B cell (primary cell): ENCODE measurements around the gene SH3GL1. TPM values are rescaled to one million over a fixed set of nuclear protein-coding genes. Genes with fewer than 3 reads are reported as not detected.
A peak's percentile ranks its signal among the peaks of the same experiment; 100 is the strongest.

Experiments used
- ATAC-seq: fragments of 200-7000 bp; cut with Tn5 transposase; one replicate; pipeline ENCODE4 v1.10.0; 2021; ENCODE audit warnings: low read depth, mild to moderate bottlenecking, moderate number of reproducible peaks, moderate library complexity
- CTCF ChIA-PET: fragments of 350-600 bp; sonication (Branson Sonifier 250); formaldehyde crosslinking; loops from one replicate; lab custom pipeline; 2021; ENCODE audit warnings: antibody characterized with exemption, inconsistent platforms; lab: Charles Lee
- POLR2A ChIA-PET: fragments of 350-600 bp; sonication (Branson Sonifier 250); formaldehyde crosslinking; loops from one replicate; lab custom pipeline; 2021; ENCODE audit warnings: antibody characterized with exemption; lab: Charles Lee
- DNase-seq: peaks from one replicate; pipeline ENCODE4 v3.0.0; 2013
- H2AFZ ChIP-seq: 2 replicates; pipeline ENCODE4 v1.6.1; 2012; ENCODE audit warnings: mild to moderate bottlenecking, low read depth, low read length; ENCODE audit not compliant: insufficient read depth, poor library complexity, severe bottlenecking
- H3K27ac ChIP-seq, 2 donors: 1 replicate in 1 of 2; 2 replicates in 1 of 2; pipeline ENCODE4 v1.5.1; 2012 to 2013; ENCODE audit warnings: low read length in 2 of 2, mild to moderate bottlenecking in 2 of 2, moderate library complexity in 1 of 2
- H3K27me3 ChIP-seq, 4 experiments: fragments of 200-600 bp in 1 of 4; sonication (generic) in 1 of 4; replicated peaks in 1 of 4; 1 replicate in 2 of 4; 2 replicates in 2 of 4; pipeline versions ENCODE4 v1.6.1 to v1.7.0; 2013 to 2016; ENCODE audit warnings: low read length in 3 of 4, mild to moderate bottlenecking in 2 of 4, mixed read lengths in 1 of 4, moderate library complexity in 1 of 4; ENCODE audit not compliant: insufficient read depth in 4 of 4, control insufficient read depth in 3 of 4; ENCODE audit errors: control extremely low read depth in 1 of 4
- H3K36me3 ChIP-seq, 2 experiments: replicated peaks in 1 of 2; 1 replicate in 1 of 2; 2 replicates in 1 of 2; pipeline versions ENCODE4 v1.6.1 to v1.7.1; 2013; ENCODE audit warnings: low read length in 1 of 2; ENCODE audit not compliant: insufficient read depth in 2 of 2, control insufficient read depth in 1 of 2; ENCODE audit errors: control extremely low read depth in 1 of 2, extremely low read depth in 1 of 2
- H3K4me1 ChIP-seq, 2 donors: fragments of 200-600 bp in 1 of 2; sonication (generic) in 1 of 2; 1 replicate in 1 of 2; 2 replicates in 1 of 2; pipeline versions ENCODE4 v1.5.1 to v1.6.1; 2013 to 2017; ENCODE audit warnings: low read length in 2 of 2; ENCODE audit not compliant: control insufficient read depth in 2 of 2, insufficient read depth in 2 of 2
- H3K4me2 ChIP-seq: replicated peaks from 2 replicates; pipeline ENCODE3; 2012; ENCODE audit warnings: mild to moderate bottlenecking, low read depth, low read length; ENCODE audit not compliant: poor library complexity, severe bottlenecking
- H3K4me3 ChIP-seq, 5 experiments: fragments of 200-600 bp in 1 of 5; sonication (generic) in 1 of 5; 1 replicate in 3 of 5; 2 replicates in 2 of 5; pipeline versions ENCODE4 v1.5.1 to v1.7.0; 2011 to 2016; ENCODE audit warnings: low read length in 4 of 5, mild to moderate bottlenecking in 4 of 5, low read depth in 2 of 5, control low read depth in 1 of 5, moderate library complexity in 1 of 5; ENCODE audit not compliant: insufficient read depth in 1 of 5; ENCODE audit errors: control extremely low read depth in 1 of 5, extremely low read depth in 1 of 5
- H3K79me2 ChIP-seq: fragments of 200-600 bp; sonication (generic); one replicate; pipeline ENCODE4 v1.6.0; 2016; ENCODE audit warnings: low read length; ENCODE audit not compliant: control insufficient read depth, insufficient read depth
- H3K9ac ChIP-seq: fragments of 200-600 bp; sonication (generic); 2 replicates; pipeline ENCODE4 v1.6.1; 2017; ENCODE audit warnings: mild to moderate bottlenecking, low read length, moderate library complexity
- H3K9me3 ChIP-seq, 3 donors: one replicate each; pipeline versions ENCODE4 v1.6.1 to v1.7.1; 2013; ENCODE audit warnings: low read length in 2 of 3; ENCODE audit not compliant: control insufficient read depth in 2 of 3, insufficient read depth in 1 of 3; ENCODE audit errors: control extremely low read depth in 1 of 3
- H4K20me1 ChIP-seq: 2 replicates; pipeline ENCODE4 v1.6.0; 2012; ENCODE audit warnings: mild to moderate bottlenecking, low read length; ENCODE audit not compliant: insufficient read depth, control insufficient read depth, poor library complexity, severe bottlenecking
- H3K27ac Mint-ChIP-seq: one replicate; pipeline ENCODE4 v1.8.0; 2021; ENCODE audit warnings: mixed read lengths
- H3K27me3 Mint-ChIP-seq: one replicate; pipeline ENCODE4 v1.8.0; 2021; ENCODE audit warnings: mixed read lengths
- H3K4me1 Mint-ChIP-seq: one replicate; pipeline ENCODE4 v1.8.0; 2021; ENCODE audit warnings: mixed read lengths
- H3K4me3 Mint-ChIP-seq: one replicate; pipeline ENCODE4 v1.8.0; 2021; ENCODE audit warnings: mixed read lengths
- H3K9me3 Mint-ChIP-seq: one replicate; pipeline ENCODE4 v1.8.0; 2022; ENCODE audit warnings: mixed read lengths; ENCODE audit not compliant: insufficient read depth
- EZH2 ChIP-seq: IDR thresholded peaks from 2 replicates; pipeline ENCODE4 v1.6.1; 2012; ENCODE audit warnings: borderline replicate concordance, low read depth, mild to moderate bottlenecking, moderate library complexity, low read length; ENCODE audit not compliant: insufficient read depth, poor library complexity, severe bottlenecking
- WGBS: methylation state at CpG from one replicate; pipeline ENCODE4 v1.1.5; 2013; ENCODE audit warnings: missing lambda C conversion rate; ENCODE audit not compliant: insufficient coverage; 5-methylcytosine and 5-hydroxymethylcytosine counted together
- intact Hi-C: fragments of 100-400 bp; cut with micrococcal nuclease; formaldehyde crosslinking; loops from one replicate; pipeline ENCODE4 v1.10.0; 2022
- polyA plus RNA-seq: library from polyadenylated mRNA; depleted of rRNA; stranded (reverse); fragments of >200 nt; gene quantifications from 2 replicates; pipeline ENCODE4 v1.2.3, GENCODE V29; 2012
- total RNA-seq, 2 donors: library from RNA; stranded (reverse); fragments of 120-200 nt in 1 of 2; gene quantifications; 1 replicate in 1 of 2; 2 replicates in 1 of 2; pipeline versions ENCODE4 v1.2.3 to v1.2.4, GENCODE V29; 2013 to 2022
- TF ChIP-seq, protein P1 (sequence below): fragments of 200-600 bp; IDR thresholded peaks from one replicate; pipeline ENCODE4 v1.8.0; 2022; ENCODE audit warnings: antibody characterized with exemption, mild to moderate bottlenecking

The SH3GL1 gene
- total and polyA plus RNA-seq, 2 donors (not counting 1 experiment from before 2014, with no cell fraction given): 37.2 to 42.4 TPM

DNA sequence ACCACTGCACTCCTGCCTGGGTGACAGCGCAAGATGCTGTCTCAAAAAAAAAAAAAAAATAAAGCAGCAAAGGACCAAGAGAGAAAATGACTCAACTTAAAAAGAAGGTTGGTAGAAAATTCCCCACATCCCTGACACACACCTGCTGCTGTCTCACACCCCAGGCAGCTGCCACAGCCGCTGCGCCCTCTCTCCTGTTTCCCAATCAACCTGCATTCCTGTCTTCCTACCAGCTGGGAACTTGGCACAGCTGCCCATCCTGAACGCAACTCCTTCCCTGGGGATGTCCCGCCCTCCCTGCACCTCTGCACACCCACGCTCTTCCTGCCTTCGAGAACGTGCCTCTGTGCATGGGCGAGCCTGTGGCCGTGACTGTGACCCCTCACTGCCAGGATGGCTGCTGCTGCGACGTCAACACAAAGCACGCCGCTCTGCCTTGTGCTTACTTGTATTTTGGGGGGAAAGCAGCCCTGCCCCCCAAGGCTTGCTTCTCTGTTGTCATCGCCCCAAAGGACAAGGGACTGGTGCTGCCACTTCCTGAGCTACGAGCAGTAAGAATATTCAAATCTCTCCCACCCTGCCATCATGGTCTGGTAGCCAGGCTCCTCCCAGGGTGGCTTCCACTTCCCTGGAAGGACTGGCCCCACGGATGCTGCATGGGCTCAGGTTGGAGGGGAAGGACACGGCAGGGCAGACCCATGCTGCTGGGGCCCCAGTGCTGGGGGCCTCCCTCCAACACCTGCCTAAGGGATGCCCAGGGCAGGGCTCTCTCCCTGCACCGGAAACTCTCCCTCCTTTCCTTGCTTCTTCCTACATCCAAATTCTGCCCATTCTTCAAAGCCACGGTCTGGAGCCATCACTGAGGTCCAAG, 20.7 kb downstream of the SH3GL1 start:
- Histone ChIP-seq H3K4me2 (peak overlapping the region; percentile 78), H3K36me3 (peaks cover 0 to 9% of the 10 kb centered on the region in 2 experiments), H3K79me2 (peaks cover 91% of the 10 kb centered on the region), H3K9ac (peak overlapping the region; percentile 45), H3K4me1 (peaks cover 70 to 75% of the 10 kb centered on the region in 2 donors), H4K20me1 (peaks cover 42% of the 10 kb centered on the region), H3K4me3 (peak overlapping the region in 4 of 5 experiments; percentile 28 to 54 (median 48)), H3K9me3 (peaks cover 0 to 7% (median 0%) of the 10 kb centered on the region in 3 donors), H2AFZ (peak overlapping the region; percentile 16), H3K27ac (peak overlapping the region; percentile 75 to 81), H3K27me3 (no peaks in the 10 kb centered on the region)
- H3K4me1 Mint-ChIP-seq: peaks cover 79% of the 10 kb centered on the region
- no peaks in the 10 kb centered on the region for H3K27me3 Mint-ChIP-seq
- DNase-seq (peak; percentile 84), ATAC-seq (peak; percentile 44)
- TF ChIP-seq EZH2: no peak
- TF ChIP-seq, protein P1, sequence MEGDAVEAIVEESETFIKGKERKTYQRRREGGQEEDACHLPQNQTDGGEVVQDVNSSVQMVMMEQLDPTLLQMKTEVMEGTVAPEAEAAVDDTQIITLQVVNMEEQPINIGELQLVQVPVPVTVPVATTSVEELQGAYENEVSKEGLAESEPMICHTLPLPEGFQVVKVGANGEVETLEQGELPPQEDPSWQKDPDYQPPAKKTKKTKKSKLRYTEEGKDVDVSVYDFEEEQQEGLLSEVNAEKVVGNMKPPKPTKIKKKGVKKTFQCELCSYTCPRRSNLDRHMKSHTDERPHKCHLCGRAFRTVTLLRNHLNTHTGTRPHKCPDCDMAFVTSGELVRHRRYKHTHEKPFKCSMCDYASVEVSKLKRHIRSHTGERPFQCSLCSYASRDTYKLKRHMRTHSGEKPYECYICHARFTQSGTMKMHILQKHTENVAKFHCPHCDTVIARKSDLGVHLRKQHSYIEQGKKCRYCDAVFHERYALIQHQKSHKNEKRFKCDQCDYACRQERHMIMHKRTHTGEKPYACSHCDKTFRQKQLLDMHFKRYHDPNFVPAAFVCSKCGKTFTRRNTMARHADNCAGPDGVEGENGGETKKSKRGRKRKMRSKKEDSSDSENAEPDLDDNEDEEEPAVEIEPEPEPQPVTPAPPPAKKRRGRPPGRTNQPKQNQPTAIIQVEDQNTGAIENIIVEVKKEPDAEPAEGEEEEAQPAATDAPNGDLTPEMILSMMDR: no peak
- 16% methylated on average over 15 of the region's 20 CpGs for WGBS
- peak overlapping the region; percentile 97 for H3K27ac Mint-ChIP-seq
- intact Hi-C loops: loop anchor here (1.0 to 5.0 kb wide), 4 partner anchors 10 to 78 kb away; partner anchors contain the start of genes SH3GL1 and UBXN6
- POLR2A ChIA-PET: interaction anchor here (1.0 kb wide), 1 partner anchor 16 kb away, joined by 3 read pairs; no protein-coding TSS in a partner anchor
- CTCF ChIA-PET: interaction anchor here (0.6 to 2.5 kb wide), 6 partner anchors 10 to 1965 kb away, joined by 3 to 10 read pairs (median 4); partner anchors contain the start of gene CHAF1A
- H3K4me3 Mint-ChIP-seq: peak overlapping the region; percentile 92
- no peaks in the 10 kb centered on the region for H3K9me3 Mint-ChIP-seq
